ENCODE data around the gene NBPF4. TPM values are rescaled to one million over a fixed set of nuclear protein-coding genes. Genes with fewer than 3 reads are reported as not detected.

The NBPF4 gene
- 0.08 to 0.11 TPM (median 0.10 TPM) in 4 of 5 replicates, not detected in the other for total RNA-seq (2022; extraction: Qiagen RNA extraction)

GRCh38 chr1:108243976-108244375 is at the start of gene NBPF4:
NBPF4 (minus strand) TSS chr1:108244076; CDS start chr1:108243761, 315 bp downstream.

GRCh38 chr1:108199781-108200686 is 43.8 kb downstream of the NBPF4 start, which contains the start of gene SLC25A24:
SLC25A24 (minus strand) TSS chr1:108200343; CDS start chr1:108200138, 205 bp downstream.

Other genes starting within 250 kb of the NBPF4 start
- gene SLC25A24, start 43.7 kb downstream of the NBPF4 start, total RNA-seq (2022; extraction: Qiagen RNA extraction), result 22.6 to 31.5 TPM (median 28.9 TPM) in 5 replicates
- 0.02 TPM in 1 of 5 replicates, not detected in the others for gene NBPF6, start 206.3 kb upstream of the NBPF4 start, total RNA-seq (2022; extraction: Qiagen RNA extraction)

Measured in A549 treated with AZD2906 at 1 μM for 4 hours (cell line).